Measurements from ENCODE around the gene PRICKLE1.

DNA sequence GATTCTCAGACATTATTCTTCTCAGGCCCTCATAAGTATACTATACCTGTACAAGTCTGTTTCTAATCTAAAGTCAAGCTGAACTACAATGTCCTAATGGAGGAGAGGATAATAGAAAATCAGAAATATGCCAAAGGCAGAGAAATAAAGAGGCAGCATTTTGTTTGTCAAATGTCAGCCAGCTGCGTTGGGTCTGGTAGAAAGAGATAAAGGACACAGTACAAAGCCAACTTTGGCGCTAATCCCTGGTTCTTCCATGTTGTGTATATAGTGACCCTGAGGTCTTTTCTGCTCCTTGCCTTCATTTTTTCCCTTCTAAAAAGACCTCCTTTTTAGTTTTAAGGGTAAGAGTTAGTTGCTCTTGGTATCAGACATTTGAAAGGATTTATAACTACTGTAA lies 103.1 kb downstream of the PRICKLE1 start:
- TF ChIP-seq, protein P1, sequence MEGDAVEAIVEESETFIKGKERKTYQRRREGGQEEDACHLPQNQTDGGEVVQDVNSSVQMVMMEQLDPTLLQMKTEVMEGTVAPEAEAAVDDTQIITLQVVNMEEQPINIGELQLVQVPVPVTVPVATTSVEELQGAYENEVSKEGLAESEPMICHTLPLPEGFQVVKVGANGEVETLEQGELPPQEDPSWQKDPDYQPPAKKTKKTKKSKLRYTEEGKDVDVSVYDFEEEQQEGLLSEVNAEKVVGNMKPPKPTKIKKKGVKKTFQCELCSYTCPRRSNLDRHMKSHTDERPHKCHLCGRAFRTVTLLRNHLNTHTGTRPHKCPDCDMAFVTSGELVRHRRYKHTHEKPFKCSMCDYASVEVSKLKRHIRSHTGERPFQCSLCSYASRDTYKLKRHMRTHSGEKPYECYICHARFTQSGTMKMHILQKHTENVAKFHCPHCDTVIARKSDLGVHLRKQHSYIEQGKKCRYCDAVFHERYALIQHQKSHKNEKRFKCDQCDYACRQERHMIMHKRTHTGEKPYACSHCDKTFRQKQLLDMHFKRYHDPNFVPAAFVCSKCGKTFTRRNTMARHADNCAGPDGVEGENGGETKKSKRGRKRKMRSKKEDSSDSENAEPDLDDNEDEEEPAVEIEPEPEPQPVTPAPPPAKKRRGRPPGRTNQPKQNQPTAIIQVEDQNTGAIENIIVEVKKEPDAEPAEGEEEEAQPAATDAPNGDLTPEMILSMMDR (IDR thresholded peaks at IDR 0.05; ENCODE audit: insufficient read depth, low read length), result no peak
- no peak for TF ChIP-seq GABPA (IDR thresholded peaks at IDR 0.05; ENCODE audit: low read depth)
- TF ChIP-seq POLR2AphosphoS5 (IDR thresholded peaks at IDR 0.05; ENCODE audit: low read depth), result no peak
- TF ChIP-seq, protein P2, sequence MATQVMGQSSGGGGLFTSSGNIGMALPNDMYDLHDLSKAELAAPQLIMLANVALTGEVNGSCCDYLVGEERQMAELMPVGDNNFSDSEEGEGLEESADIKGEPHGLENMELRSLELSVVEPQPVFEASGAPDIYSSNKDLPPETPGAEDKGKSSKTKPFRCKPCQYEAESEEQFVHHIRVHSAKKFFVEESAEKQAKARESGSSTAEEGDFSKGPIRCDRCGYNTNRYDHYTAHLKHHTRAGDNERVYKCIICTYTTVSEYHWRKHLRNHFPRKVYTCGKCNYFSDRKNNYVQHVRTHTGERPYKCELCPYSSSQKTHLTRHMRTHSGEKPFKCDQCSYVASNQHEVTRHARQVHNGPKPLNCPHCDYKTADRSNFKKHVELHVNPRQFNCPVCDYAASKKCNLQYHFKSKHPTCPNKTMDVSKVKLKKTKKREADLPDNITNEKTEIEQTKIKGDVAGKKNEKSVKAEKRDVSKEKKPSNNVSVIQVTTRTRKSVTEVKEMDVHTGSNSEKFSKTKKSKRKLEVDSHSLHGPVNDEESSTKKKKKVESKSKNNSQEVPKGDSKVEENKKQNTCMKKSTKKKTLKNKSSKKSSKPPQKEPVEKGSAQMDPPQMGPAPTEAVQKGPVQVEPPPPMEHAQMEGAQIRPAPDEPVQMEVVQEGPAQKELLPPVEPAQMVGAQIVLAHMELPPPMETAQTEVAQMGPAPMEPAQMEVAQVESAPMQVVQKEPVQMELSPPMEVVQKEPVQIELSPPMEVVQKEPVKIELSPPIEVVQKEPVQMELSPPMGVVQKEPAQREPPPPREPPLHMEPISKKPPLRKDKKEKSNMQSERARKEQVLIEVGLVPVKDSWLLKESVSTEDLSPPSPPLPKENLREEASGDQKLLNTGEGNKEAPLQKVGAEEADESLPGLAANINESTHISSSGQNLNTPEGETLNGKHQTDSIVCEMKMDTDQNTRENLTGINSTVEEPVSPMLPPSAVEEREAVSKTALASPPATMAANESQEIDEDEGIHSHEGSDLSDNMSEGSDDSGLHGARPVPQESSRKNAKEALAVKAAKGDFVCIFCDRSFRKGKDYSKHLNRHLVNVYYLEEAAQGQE (IDR thresholded peaks at IDR 0.05; ENCODE audit: insufficient replicate concordance, low read depth), result no peak

Measured in HL-60 (cell line).